GM12865 (cell line): ENCODE results near the gene DCP2.

Experiments
- DNase-seq: peaks from one replicate; pipeline ENCODE4 v3.0.0; 2010; ENCODE audit warnings: low read depth
- H3K4me3 ChIP-seq: 2 replicates; pipeline ENCODE4 v1.5.1; 2011; ENCODE audit warnings: mild to moderate bottlenecking, low read depth, low read length, control low read depth
- CTCF ChIP-seq: IDR thresholded peaks from 2 replicates; pipeline ENCODE4 v1.5.1; 2011; ENCODE audit warnings: low read length, control low read depth, low read depth, inconsistent platforms; ENCODE audit not compliant: insufficient read depth; ENCODE audit errors: missing control alignments

Gene DCP2

DNA sequence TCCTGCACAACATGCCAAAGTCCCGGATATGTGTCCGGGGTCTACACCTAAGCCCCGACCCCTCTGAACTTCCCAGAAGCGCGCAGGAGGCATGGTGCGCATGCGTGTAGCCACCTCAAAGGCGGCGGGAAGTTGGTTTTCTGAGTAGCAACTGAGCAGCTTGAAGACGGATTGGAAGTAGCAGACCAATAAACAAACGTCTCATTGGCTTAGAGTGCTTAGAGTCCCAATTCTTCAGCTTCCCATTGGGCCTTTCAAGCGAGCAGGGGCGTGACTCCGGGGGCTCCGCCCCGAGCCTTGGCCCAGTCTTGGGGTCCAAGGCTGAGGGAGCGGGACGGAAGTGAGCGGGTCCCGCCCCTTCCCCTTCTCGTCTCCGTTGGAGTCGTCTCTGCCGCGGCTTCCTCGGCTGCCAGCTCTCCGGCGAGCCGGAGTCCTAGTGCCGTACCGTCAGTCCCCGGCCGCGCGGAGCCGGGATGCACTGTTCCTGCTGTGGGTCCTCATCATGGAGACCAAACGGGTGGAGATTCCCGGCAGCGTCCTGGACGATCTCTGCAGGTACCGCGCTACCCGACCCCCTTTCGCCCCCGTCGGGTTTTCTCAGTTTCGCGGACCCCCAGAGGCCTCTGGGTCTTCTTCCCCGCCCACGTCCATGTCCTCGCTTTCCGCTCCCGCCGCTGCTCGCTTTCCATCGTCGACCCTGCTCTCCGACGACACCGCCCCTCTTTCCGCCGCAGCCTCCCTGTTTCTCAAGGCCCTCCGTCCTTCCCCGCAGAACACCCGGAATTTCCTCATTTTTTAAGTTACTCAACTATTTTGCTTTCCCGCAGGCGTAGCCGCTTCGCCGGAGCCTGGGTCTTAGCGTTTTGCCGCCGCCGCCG lies at the start of gene DCP2:
Gene DCP2 (plus strand): TSS at position 367 of the 878 bp plus-strand sequence. CDS start 136 bp downstream, at position 503.
- peak within 1 kb of the TSS; percentile 93 for H3K4me3 ChIP-seq
- no peak for TF ChIP-seq CTCF
- DNase-seq = peak; percentile 99

DNA sequence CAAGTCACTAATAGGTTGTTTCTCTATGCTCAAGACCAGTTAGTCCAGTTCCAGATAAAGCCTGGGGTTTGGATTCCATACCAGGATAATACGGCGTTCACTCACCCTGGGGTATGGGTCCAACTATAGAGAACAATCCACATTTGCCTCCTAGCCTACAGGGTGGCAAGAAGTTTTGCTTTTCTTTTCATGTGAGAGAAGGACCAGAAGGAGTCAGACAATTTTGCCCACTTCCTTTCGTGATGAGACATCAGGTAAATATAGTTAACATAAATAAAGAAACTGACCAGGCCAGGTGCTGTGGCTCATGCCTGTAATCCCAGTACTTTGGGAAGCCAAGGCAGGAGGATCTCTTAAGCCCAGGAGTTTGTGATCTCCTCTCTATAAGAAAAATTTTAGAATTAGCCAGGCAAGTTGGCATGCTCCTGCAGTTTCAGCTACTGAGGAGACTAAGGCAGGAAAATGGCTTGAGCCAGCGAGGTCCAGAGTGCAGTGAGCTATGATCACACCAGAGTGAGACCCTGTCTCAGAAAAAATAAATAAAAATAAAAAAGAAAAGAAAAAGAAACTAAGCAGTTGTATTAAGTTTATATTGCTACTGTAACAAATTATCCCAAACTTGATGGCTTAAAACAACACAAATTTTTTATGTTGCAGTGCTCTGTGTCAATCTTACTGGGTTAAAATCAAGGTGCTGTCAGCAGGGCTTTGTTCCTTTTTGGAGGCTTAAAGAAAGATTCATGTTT lies 47.1 kb upstream of the DCP2 start:
- H3K4me3 ChIP-seq = peak overlapping the region; percentile 77
- DNase-seq = peak; percentile 84
- TF ChIP-seq CTCF = no peak

DNA sequence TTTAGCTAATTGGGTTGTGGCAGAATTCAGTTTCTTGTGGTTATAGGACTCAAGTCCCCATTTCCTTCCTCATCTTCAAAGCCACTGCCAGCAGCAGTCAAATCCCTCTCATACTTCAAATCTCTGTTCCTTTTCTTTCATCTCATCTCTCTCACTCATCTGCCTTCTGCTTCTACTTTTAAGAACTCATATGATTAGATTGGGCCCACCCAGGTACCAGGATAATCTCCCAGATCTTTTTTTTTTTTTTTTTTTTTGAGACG lies 46.6 kb upstream of the DCP2 start:
- peak; percentile 90 for DNase-seq
- no peak for TF ChIP-seq CTCF

GRCh38 chr5:112931473-112931872 lies 45.1 kb upstream of the DCP2 start:
- TF ChIP-seq CTCF = no peak
- no peak overlapping the region for H3K4me3 ChIP-seq
- no peak for DNase-seq

More for the DNA sequence above, 46.6 kb upstream of the DCP2 start:
- no peak overlapping the region for H3K4me3 ChIP-seq

DNA sequence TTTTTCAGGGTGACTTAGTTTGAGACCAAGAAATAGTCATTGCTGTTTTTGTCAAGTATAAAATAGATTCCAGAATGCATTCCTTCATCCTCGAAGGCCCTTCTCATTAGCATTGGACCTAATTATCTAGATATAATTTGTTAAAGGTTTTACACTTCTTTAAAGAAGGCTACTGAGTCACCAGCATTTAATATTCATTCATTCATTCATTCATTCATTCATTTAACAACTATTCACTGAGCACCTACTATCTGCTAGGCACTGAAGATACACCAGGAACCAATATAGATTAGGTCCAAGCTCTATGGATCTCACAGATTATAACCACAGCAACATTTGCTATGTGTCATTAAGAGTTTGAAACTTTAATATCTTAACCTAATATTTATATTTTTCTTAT lies 43.5 kb upstream of the DCP2 start:
- TF ChIP-seq CTCF = no peak
- H3K4me3 ChIP-seq = no peak overlapping the region
- DNase-seq = no peak

DNA sequence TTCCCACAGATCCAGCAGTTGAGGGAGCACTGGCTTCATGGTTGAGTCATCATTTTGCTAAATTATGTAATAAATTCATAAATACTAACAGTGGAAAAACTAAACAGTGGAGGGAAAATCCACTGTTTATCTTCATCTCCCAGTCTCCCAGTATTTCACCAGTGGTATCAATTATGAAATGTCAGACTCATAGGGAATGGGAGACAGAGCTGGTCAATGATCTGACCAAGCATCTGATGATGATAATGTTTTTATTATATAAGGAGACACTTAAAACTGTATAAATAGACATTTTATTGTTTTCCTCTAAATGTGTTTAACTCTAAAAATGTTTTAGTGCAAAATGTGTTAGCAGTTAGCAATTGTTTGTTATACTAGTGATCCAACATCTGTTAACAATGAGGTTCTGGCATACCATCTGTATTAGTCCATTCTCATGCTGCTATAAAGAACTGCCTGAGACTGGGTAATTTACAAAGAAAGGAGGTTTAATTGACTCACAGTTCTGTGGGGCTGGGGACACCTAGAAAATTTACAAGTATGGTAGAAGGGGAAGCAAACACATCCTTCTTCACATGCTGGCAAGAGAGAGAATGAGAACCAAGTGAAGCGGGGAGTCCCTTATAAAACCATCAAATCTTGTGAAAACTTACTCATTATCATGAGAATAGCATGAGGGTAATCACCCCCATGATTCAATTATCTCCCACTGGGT lies 42.8 kb upstream of the DCP2 start:
- H3K4me3 ChIP-seq = no peak overlapping the region
- no peak for TF ChIP-seq CTCF
- no peak for DNase-seq
